Skeletal muscle satellite cell (primary cell): ENCODE measurements around the gene KIF26A.
"Not testable (repeated sequence)": the region's sequence is repeated elsewhere in the genome, so short reads cannot be mapped to it uniquely, and the experiment has no call there.

Experiments used
- H3K27me3 ChIP-seq: 2 replicates; pipeline ENCODE4 v1.7.0; 2013; ENCODE audit warnings: low read length; ENCODE audit not compliant: control insufficient read depth, insufficient read depth
- H3K36me3 ChIP-seq: 2 replicates; pipeline ENCODE4 v1.7.0; 2013; ENCODE audit warnings: mild to moderate bottlenecking, control low read depth, low read length; ENCODE audit not compliant: insufficient read depth
- H3K4me1 ChIP-seq: 2 replicates; pipeline ENCODE4 v1.7.0; 2013; ENCODE audit warnings: low read length; ENCODE audit not compliant: control insufficient read depth, insufficient read depth
- H3K4me2 ChIP-seq: 2 replicates; pipeline ENCODE4 v1.7.0; 2013; ENCODE audit warnings: mild to moderate bottlenecking, low read length
- H3K4me3 ChIP-seq: 2 replicates; pipeline ENCODE4 v1.7.0; 2013; ENCODE audit warnings: low read length
- H3K9ac ChIP-seq: 2 replicates; pipeline ENCODE4 v1.7.0; 2013; ENCODE audit warnings: mild to moderate bottlenecking, low read depth, low read length, moderate library complexity
- H3K9me3 ChIP-seq: replicated peaks from 2 replicates; pipeline ENCODE4 v1.7.0; 2013; ENCODE audit warnings: mild to moderate bottlenecking, control low read depth, low read length

KIF26A gene

DNA sequence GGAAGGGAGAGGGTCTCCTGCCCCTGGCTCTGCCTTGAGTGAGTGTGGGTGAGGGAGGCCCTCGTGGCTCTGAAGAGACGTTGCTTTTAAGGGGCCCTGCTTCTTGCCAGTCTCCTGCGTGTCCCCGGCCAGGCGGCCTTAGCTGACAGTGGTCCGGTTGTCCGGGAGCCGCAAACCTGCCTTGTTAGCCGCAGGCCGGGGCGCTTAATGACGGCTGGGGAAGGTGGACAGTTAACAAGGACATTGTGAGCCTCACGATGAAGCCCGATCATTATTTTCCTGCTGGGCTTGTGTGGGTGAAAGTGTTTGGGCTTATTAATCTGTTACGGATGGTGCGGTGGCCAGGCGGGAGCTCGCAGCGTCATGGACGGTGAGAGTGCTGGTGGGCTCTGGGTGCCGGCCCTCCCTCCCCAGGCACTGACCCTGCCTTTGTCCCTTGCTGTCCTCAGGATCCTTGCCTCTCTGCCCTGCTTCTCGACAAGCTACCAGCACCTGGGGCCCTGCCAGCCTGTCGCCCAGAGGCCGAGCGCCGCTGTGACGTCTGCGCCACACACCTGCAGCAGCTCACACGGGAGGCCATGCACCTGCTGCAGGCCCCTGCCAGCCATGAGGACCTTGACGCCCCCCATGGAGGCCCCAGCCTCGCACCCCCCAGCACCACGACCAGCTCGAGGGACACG, 13.3 kb downstream of the KIF26A start:
- Histone ChIP-seq H3K36me3 (no peaks in the 10 kb centered on the region), H3K9me3 (no peaks in the 10 kb centered on the region), H3K9ac (no peak overlapping the region), H3K4me1 (no peaks in the 10 kb centered on the region), H3K27me3 (no peaks in the 10 kb centered on the region), H3K4me3 (no peak overlapping the region), H3K4me2 (no peak overlapping the region)

DNA sequence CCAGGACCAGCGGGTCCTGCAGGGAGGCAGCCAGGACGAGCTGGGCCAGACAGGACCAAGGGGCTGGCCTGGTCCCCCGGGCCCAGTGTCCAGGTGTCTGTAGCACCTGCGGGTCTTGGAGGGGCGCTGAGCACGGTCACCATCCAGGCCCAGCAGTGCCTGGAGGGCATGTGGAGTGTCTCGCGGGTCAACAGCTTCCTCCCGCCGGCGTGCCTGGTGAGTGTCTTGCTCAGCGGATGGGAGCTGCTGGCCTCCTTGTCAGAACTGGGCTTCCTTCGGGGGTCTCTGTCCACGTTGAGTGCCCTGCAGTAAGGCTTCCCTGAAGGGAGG, 13.8 kb downstream of the KIF26A start:
- no peak overlapping the region for H3K4me3 ChIP-seq
- no peaks in the 10 kb centered on the region for H3K9me3 ChIP-seq
- H3K27me3 ChIP-seq: no peaks in the 10 kb centered on the region
- no peak overlapping the region for H3K4me2 ChIP-seq
- H3K36me3 ChIP-seq: no peaks in the 10 kb centered on the region
- H3K9ac ChIP-seq: no peak overlapping the region
- H3K4me1 ChIP-seq: no peaks in the 10 kb centered on the region

DNA sequence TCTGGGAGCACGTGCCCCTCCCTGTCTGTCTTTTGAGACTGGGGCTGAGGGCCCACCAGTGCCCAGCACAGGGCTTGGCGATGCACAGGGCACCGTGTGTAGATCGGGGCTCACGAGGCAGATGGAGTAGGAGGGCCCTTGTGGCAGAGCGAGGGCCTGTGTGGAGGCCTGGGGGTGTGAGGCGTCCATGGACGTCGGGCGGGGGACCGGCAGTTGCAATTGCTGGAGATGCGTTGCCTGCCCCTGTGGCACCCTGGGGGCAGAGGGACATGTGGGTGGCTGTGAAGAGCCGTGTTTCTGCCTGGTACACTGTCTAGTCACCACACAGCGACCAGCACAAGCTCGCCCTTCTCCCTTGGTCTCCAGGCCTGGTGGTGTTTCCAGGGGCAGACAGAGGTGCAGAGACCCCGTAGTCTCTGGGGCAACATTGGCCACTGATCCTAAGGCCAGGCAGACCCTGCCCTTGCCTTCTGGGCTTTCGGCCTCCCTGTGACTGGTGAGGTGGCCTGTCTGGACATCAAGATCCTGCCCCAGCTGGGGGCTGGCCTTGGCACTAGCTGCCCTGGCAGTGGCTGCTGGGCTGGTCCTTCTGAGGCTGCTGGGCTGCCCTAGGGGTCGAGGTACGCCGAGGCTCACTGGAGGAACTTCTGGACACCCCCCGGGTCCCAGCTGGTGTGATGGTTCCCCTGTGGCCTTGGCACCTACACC, 14.5 kb downstream of the KIF26A start:
- H3K27me3 ChIP-seq: no peaks in the 10 kb centered on the region
- H3K36me3 ChIP-seq: no peaks in the 10 kb centered on the region
- H3K4me3 ChIP-seq: no peak overlapping the region
- H3K9me3 ChIP-seq: no peaks in the 10 kb centered on the region
- no peak overlapping the region for H3K4me2 ChIP-seq
- no peak overlapping the region for H3K9ac ChIP-seq
- H3K4me1 ChIP-seq: no peaks in the 10 kb centered on the region

DNA sequence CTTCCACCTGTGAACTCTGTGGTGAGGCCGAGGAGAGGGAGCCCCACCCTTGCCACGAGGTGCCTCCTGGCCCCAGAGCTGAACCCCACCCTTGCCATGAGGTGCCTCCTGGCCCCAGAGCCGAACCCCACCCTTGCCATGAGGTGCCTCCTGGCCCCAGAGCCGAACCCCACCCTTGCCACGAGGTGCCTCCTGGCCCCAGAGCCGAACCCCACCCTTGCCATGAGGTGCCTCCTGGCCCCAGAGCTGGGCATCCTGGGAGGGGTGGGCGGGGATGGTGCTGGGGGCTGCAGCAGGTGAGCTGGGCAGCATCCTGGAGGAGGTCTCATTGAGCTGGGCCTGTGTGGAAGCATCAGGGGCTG, 15.0 kb downstream of the KIF26A start:
- not testable (repeated sequence) for H3K36me3 ChIP-seq, H3K4me1 ChIP-seq, H3K4me3 ChIP-seq, H3K9me3 ChIP-seq, H3K9ac ChIP-seq, H3K27me3 ChIP-seq, H3K4me2 ChIP-seq

DNA sequence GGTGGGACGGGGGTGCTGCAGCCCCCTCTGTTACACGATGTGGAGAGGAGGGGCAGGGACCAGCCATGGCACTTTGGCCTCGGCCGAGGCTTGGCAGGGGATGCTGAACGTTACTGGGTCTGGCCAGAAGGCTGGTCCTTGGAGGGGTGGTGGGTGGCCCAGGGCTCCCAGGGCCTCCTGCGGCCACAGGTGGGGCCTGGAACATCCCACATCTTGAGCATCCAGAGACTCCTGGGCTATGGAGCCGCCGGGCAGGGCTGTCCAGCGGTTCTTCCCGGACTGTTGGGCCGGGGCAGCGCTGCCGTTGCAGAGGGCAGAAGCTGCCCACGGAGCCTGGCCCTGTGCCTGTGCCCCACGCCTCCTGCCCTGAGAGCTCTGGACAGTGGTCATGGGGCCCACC, 15.9 kb downstream of the KIF26A start:
- Histone ChIP-seq H3K4me2 (no peak overlapping the region), H3K4me1 (no peaks in the 10 kb centered on the region), H3K4me3 (no peak overlapping the region), H3K9ac (no peak overlapping the region), H3K27me3 (no peaks in the 10 kb centered on the region), H3K36me3 (no peaks in the 10 kb centered on the region), H3K9me3 (no peaks in the 10 kb centered on the region)

DNA sequence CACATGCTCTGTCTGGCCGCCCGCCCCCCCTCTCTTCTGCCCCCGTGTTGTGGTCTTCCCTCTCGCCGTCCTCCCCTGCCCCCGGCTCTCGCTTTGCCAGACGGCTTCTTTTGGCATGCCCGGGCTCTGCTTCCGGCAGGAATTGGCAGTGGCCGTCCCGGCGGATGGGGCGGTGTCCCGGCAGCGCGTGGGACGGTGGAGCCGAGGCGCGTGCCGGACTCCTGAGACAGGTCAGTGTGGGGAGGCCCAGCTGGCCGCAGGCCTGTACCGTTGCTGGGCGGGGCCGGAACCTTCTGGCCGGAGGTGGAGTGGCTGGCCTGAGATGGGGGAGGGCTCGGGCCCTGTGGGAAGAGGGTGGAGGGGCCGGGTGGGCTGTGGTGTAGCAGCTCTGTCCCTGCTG, 17.1 kb downstream of the KIF26A start:
- H3K27me3 ChIP-seq: no peaks in the 10 kb centered on the region
- H3K4me2 ChIP-seq: no peak overlapping the region
- no peaks in the 10 kb centered on the region for H3K9me3 ChIP-seq
- no peaks in the 10 kb centered on the region for H3K4me1 ChIP-seq
- no peaks in the 10 kb centered on the region for H3K36me3 ChIP-seq
- no peak overlapping the region for H3K9ac ChIP-seq
- no peak overlapping the region for H3K4me3 ChIP-seq

DNA sequence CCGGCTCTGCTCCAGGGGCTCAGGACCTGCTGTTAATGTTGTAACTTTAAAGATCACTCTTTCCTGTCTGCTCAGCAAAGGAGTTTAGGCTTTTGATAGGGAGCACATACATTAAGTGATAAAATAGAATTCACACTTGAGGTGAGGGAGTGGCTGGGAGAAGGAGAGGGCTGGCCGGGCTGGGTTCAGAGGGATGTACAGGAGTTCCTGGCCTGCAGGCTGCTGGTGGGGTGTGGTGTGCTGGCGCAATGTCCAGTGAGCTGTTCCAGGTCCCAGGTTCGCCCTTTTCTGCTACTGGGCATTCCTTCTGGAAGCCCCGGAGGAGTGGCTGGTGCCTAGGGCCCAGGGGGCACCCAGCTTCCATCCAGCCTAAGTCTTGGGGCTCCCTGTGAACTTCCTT, 17.8 kb downstream of the KIF26A start:
- Histone ChIP-seq H3K9me3 (no peaks in the 10 kb centered on the region), H3K9ac (no peak overlapping the region), H3K4me1 (no peaks in the 10 kb centered on the region), H3K27me3 (no peaks in the 10 kb centered on the region), H3K4me2 (no peak overlapping the region), H3K36me3 (no peaks in the 10 kb centered on the region), H3K4me3 (no peak overlapping the region)

DNA sequence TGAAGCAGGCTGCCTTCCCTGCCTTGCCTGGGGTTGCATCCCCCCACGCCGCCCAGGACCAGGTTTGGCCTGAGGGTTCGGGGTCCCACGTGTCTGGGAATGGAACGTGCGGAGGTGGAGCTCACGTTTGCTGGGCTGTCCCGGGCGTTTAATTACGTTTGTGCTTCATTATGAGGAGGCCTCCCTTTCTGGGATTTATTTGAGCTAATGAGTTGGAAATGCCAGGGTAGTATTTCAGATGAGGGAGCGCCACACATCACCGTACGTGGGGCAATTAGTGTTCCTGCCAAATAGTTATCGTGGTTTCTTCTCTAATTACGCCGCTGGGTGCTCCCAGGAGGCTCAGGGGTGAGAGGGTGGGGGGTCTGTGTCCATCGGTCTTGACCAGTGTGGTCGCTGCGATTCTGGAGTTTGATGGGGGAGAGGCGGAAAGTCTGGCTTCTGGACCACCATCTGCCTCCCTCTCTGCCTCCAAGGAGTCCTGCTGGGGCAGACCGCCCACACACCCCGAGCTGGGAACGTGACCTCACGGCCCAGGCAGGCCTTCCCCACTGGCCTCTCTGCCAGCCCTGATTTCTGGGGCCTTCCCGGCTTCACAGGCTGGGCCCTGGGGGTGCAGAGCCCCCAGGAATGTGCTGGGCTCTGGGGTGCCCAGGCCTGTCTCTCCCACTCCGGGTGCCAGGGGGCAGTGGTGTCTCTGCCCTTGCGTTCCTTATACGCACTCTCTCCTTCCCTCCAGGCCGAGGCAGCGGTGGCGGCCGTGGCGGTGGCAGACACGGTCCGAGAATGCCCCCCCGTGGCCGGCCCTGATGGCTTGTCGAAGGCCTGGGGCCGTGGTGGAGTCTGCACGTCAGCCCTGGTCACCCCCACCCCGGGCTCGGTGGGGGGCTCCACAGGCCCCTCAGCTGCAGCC, 18.9 kb downstream of the KIF26A start:
- no peaks in the 10 kb centered on the region for H3K9me3 ChIP-seq
- H3K4me1 ChIP-seq: no peaks in the 10 kb centered on the region
- no peaks in the 10 kb centered on the region for H3K36me3 ChIP-seq
- H3K27me3 ChIP-seq: no peaks in the 10 kb centered on the region
- H3K4me2 ChIP-seq: no peak overlapping the region
- H3K4me3 ChIP-seq: no peak overlapping the region
- no peak overlapping the region for H3K9ac ChIP-seq

DNA sequence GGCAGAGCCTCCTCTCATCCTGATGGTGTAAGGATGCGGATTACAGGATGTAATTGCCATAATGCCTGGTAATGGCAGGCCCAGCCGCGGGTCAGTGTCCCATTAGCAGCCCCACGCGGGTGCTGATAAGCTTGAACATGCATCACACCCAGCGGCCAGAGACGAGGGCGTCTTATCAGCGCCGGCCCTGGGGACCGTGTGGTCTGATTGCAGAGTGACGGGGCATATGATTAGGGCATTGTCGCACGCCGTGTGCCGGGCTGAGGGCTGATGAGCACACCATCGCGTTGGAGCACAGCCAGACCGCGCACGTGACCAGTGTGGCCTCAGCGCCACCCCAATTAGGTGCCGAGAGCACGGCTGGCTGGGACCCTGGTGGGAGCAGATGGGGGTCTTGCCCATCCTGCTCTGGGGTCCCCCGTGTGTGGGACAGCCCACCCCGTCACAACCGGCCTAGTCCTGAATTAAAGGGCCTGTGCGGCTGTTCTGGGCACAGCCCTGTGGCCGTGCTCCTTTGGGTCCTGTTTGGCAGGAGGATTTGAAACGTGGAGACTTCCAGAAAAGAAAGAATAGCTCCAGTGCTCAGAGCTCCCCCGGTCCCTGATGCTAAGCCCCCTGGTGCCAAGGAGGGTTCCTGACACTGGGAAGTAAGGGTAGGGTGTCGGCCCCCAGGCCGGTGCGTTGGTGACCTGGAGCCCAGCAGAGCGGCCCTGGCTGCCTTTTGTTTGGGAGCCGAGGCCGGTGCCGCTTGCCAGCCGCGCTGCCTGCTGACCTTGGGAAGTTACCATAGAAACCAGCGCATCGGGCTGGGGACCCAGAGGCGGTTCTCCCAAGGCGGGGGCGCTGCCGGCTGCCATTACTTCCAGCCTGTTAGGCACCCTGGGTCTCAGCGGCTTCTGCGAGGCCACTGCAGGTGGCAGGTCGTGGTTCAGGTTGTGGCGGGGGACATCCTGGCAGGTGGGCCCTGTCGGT, 20.7 kb downstream of the KIF26A start:
- H3K9ac ChIP-seq: no peak overlapping the region
- no peaks in the 10 kb centered on the region for H3K4me1 ChIP-seq
- no peaks in the 10 kb centered on the region for H3K9me3 ChIP-seq
- no peak overlapping the region for H3K4me2 ChIP-seq
- H3K36me3 ChIP-seq: no peaks in the 10 kb centered on the region
- no peaks in the 10 kb centered on the region for H3K27me3 ChIP-seq
- H3K4me3 ChIP-seq: no peak overlapping the region

DNA sequence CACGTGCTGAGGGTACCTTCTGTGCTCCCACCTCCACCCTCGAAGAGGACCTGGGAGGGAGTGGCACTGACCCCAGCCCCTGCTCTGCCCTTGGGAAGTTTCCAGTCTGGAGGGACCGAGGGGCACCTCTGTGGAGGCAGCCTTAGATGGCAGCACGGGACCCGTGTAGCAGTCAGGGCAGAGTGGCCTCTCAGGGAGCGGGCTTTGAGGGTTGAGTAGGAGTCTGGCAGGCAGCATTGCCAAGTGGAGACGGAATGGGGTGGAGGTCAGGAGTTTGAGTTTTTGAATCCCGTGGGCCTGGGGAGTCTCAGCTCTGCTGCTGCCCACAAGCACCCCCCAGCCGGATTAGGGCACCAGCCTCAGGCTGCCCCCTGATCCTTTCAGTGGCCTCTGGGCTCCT, 21.6 kb downstream of the KIF26A start:
- Histone ChIP-seq H3K36me3 (no peaks in the 10 kb centered on the region), H3K27me3 (no peaks in the 10 kb centered on the region), H3K4me1 (no peaks in the 10 kb centered on the region), H3K4me3 (no peak overlapping the region), H3K9me3 (no peaks in the 10 kb centered on the region), H3K9ac (no peak overlapping the region), H3K4me2 (no peak overlapping the region)
